HEK293 (cell line): ENCODE measurements around the gene MTFR1L.

Source experiments
- CTCF ChIA-PET: fragments of 350-600 bp; formaldehyde crosslinking; extraction: SDS; loops from one replicate; lab custom pipeline; 2021; ENCODE audit warnings: antibody characterized with exemption; lab: Yijun Ruan, JAX
- POLR2A ChIA-PET: fragments of 300-600 bp; formaldehyde crosslinking; extraction: SDS; loops from one replicate; lab custom pipeline; 2020; ENCODE audit warnings: antibody characterized with exemption, inconsistent platforms; lab: Yijun Ruan, JAX
- H3K27ac ChIP-seq: fragments of 200-500 bp; sonication (Bioruptor generic); 2 replicates; pipeline ENCODE4 v1.5.1; 2014; ENCODE audit warnings: low read depth, low read length, control low read depth, inconsistent platforms; ENCODE audit errors: extremely low read depth
- H3K36me3 ChIP-seq, 2 experiments: fragments of 200-500 bp in 1 of 2; sonication (Bioruptor generic) in 1 of 2; 1 replicate in 1 of 2; 2 replicates in 1 of 2; pipeline ENCODE4 v1.5.1; 2014 to 2017; ENCODE audit warnings: inconsistent platforms in 2 of 2, low read length in 2 of 2; ENCODE audit not compliant: control insufficient read depth in 2 of 2, insufficient read depth in 1 of 2
- H3K4me1 ChIP-seq: fragments of 200-500 bp; sonication (Bioruptor generic); 2 replicates; pipeline ENCODE4 v1.5.1; 2014; ENCODE audit warnings: mild to moderate bottlenecking, low read length, inconsistent platforms; ENCODE audit not compliant: control insufficient read depth, insufficient read depth
- H3K4me3 ChIP-seq: 2 replicates; pipeline ENCODE4 v1.5.1; 2011; ENCODE audit warnings: low read depth, mild to moderate bottlenecking, control low read depth, low read length, moderate library complexity
- H3K9me3 ChIP-seq: fragments of 200-500 bp; sonication (Bioruptor generic); 2 replicates; pipeline ENCODE4 v1.5.1; 2014; ENCODE audit warnings: low read depth, low read length, inconsistent platforms; ENCODE audit not compliant: control insufficient read depth, insufficient read depth
- GLIS1 ChIP-seq: fragments of 450-650 bp; formaldehyde crosslinking; IDR thresholded peaks from 2 replicates; pipeline ENCODE4 v1.5.1; 2016; ENCODE audit warnings: missing biosample characterization, missing genetic modification characterization
- KLF1 ChIP-seq: fragments of 450-650 bp; formaldehyde crosslinking; IDR thresholded peaks from 2 replicates; pipeline ENCODE4 v1.5.1; 2016; ENCODE audit warnings: missing biosample characterization, missing genetic modification characterization
- KLF8 ChIP-seq: fragments of 450-650 bp; formaldehyde crosslinking; IDR thresholded peaks from 2 replicates; pipeline ENCODE4 v1.5.1; 2016; ENCODE audit warnings: missing biosample characterization, missing genetic modification characterization
- SCRT2 ChIP-seq: fragments of 450-650 bp; formaldehyde crosslinking; IDR thresholded peaks from 2 replicates; pipeline ENCODE4 v1.5.1; 2016; ENCODE audit warnings: missing biosample characterization, missing genetic modification characterization
- YY2 ChIP-seq: fragments of 450-650 bp; formaldehyde crosslinking; IDR thresholded peaks from 2 replicates; pipeline ENCODE4 v1.5.1; 2016; ENCODE audit warnings: missing biosample characterization, missing genetic modification characterization
- ZBTB20 ChIP-seq: fragments of 450-650 bp; formaldehyde crosslinking; IDR thresholded peaks from 2 replicates; pipeline ENCODE4 v1.5.1; 2016; ENCODE audit warnings: missing biosample characterization, missing genetic modification characterization
- ZNF175 ChIP-seq: fragments of 450-650 bp; formaldehyde crosslinking; IDR thresholded peaks from 2 replicates; pipeline ENCODE4 v1.5.1; 2016; ENCODE audit warnings: missing biosample characterization, missing genetic modification characterization
- ZNF2 ChIP-seq: fragments of 450-650 bp; formaldehyde crosslinking; IDR thresholded peaks from 2 replicates; pipeline ENCODE4 v1.5.1; 2016; ENCODE audit warnings: missing biosample characterization, missing genetic modification characterization
- ZNF239 ChIP-seq: fragments of 450-650 bp; formaldehyde crosslinking; IDR thresholded peaks from 2 replicates; pipeline ENCODE4 v1.5.1; 2016; ENCODE audit warnings: missing biosample characterization, missing genetic modification characterization
- ZNF24 ChIP-seq: fragments of 450-650 bp; formaldehyde crosslinking; IDR thresholded peaks from 2 replicates; pipeline ENCODE4 v1.5.1; 2016; ENCODE audit warnings: missing biosample characterization, missing genetic modification characterization
- ZNF302 ChIP-seq: fragments of 450-650 bp; formaldehyde crosslinking; IDR thresholded peaks from 2 replicates; pipeline ENCODE4 v1.5.1; 2016; ENCODE audit warnings: missing biosample characterization, missing genetic modification characterization, low read depth
- ZNF366 ChIP-seq: fragments of 450-650 bp; formaldehyde crosslinking; conservative IDR thresholded peaks from 2 replicates; pipeline ENCODE4 v1.5.1; 2016; ENCODE audit warnings: missing biosample characterization, missing genetic modification characterization
- ZNF391 ChIP-seq: fragments of 450-650 bp; formaldehyde crosslinking; IDR thresholded peaks from 2 replicates; pipeline ENCODE4 v1.5.1; 2016; ENCODE audit warnings: low read depth, missing biosample characterization, missing genetic modification characterization, borderline replicate concordance
- ZNF416 ChIP-seq: fragments of 450-650 bp; formaldehyde crosslinking; IDR thresholded peaks from 2 replicates; pipeline ENCODE4 v1.5.1; 2016; ENCODE audit warnings: missing biosample characterization, missing genetic modification characterization
- ZNF561 ChIP-seq: fragments of 450-650 bp; IDR thresholded peaks from 2 replicates; pipeline ENCODE4 v1.5.1; 2018; ENCODE audit warnings: missing biosample characterization, missing genetic modification characterization, borderline replicate concordance
- ZNF658 ChIP-seq: fragments of 450-650 bp; formaldehyde crosslinking; IDR thresholded peaks from 2 replicates; pipeline ENCODE4; 2016; ENCODE audit warnings: missing biosample characterization, missing genetic modification characterization
- ZNF664 ChIP-seq: fragments of 450-650 bp; formaldehyde crosslinking; IDR thresholded peaks from 2 replicates; pipeline ENCODE4 v1.5.1; 2016; ENCODE audit warnings: missing biosample characterization, missing genetic modification characterization
- ZNF843 ChIP-seq: fragments of 450-650 bp; formaldehyde crosslinking; IDR thresholded peaks from 2 replicates; pipeline ENCODE4 v1.5.1; 2016; ENCODE audit warnings: missing biosample characterization, missing genetic modification characterization
- ZSCAN30 ChIP-seq: fragments of 450-650 bp; IDR thresholded peaks from 2 replicates; pipeline ENCODE4 v1.5.1; 2018; ENCODE audit warnings: missing biosample characterization, mild to moderate bottlenecking, missing genetic modification characterization, moderate library complexity
- TF ChIP-seq, protein P1 (sequence below): fragments of 450-650 bp; formaldehyde crosslinking; IDR thresholded peaks from 2 replicates; pipeline ENCODE4 v1.5.1; 2016; ENCODE audit warnings: missing biosample characterization, missing genetic modification characterization
- TF ChIP-seq, protein P2 (sequence below): fragments of 450-650 bp; formaldehyde crosslinking; IDR thresholded peaks from 2 replicates; pipeline ENCODE4 v1.5.1; 2016; ENCODE audit warnings: missing biosample characterization, missing genetic modification characterization
- TF ChIP-seq, protein P3 (sequence below): fragments of 450-650 bp; formaldehyde crosslinking; IDR thresholded peaks from 2 replicates; pipeline ENCODE4; 2016; ENCODE audit warnings: missing biosample characterization, missing genetic modification characterization
- TF ChIP-seq, protein P4 (sequence below): fragments of 450-650 bp; formaldehyde crosslinking; IDR thresholded peaks from 2 replicates; pipeline ENCODE4 v1.5.1; 2017; ENCODE audit warnings: missing biosample characterization, missing genetic modification characterization
- TF ChIP-seq, protein P5 (sequence below): fragments of 450-650 bp; formaldehyde crosslinking; IDR thresholded peaks from 2 replicates; pipeline ENCODE4 v1.5.1; 2017; ENCODE audit warnings: missing biosample characterization, missing genetic modification characterization

Gene MTFR1L

DNA sequence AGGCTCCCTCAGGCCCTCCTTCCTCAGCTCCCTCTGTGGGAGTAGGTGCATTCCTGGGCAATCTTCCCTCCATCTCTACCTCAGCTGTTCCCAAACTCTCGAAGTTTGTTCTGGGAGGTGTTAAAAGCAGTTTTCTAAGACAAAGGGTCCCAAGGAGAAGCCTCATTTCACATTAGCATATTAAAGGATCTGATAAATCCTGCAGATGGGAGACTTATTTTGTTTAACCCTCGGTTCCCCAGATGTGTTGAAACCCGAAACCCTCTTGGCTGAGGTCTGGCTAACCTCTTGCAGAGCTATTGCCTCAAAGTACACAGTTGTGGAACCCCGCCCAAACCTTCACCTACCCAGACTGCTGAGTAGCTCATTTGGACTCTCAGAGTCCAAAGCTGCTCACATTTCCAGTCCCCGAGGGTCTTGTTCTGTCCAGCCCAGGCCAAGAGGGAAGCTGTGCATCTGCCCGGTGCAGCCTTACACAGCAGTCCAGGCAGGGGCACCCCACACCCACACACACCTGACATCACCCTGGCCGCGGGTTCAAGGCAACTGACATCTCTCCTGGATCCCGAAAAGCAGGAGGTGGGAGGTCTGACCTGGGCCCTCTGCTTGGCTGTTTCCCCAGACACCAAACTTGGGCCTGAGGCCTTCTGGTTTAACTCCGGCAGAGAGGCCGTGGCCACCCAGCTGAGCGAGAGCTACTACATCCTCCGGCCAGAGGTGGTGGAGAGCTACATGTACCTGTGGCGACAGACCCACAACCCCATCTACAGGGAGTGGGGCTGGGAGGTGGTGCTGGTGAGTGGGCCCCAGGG lies 39.2 kb upstream of the MTFR1L start (continued):
- TF ChIP-seq, protein P1, sequence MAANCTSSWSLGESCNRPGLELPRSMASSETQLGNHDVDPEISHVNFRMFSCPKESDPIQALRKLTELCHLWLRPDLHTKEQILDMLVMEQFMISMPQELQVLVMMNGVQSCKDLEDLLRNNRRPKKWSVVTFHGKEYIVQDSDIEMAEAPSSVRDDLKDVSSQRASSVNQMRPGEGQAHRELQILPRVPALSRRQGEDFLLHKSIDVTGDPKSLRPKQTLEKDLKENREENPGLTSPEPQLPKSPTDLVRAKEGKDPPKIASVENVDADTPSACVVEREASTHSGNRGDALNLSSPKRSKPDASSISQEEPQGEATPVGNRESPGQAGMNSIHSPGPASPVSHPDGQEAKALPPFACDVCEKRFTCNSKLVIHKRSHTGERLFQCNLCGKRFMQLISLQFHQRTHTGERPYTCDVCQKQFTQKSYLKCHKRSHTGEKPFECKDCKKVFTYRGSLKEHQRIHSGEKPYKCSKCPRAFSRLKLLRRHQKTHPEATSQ (tag by site-specific recombination), result no peak
- no peak for TF ChIP-seq ZNF658 (tag by site-specific recombination)
- TF ChIP-seq ZNF366 (tag by site-specific recombination), result peak; percentile 44; the same call in 1 of the 2 replicates
- TF ChIP-seq ZNF175, result no peak
- peak; percentile 98 for TF ChIP-seq ZNF239 (tag by site-specific recombination)
- TF ChIP-seq SCRT2, result peak; percentile 37; the same call in 1 of the 2 replicates
- 0 out of 2 replicates have a peak, but pooled peaks have one; percentile 2 for TF ChIP-seq ZSCAN30 (tag by site-specific recombination)
- TF ChIP-seq, protein P2, sequence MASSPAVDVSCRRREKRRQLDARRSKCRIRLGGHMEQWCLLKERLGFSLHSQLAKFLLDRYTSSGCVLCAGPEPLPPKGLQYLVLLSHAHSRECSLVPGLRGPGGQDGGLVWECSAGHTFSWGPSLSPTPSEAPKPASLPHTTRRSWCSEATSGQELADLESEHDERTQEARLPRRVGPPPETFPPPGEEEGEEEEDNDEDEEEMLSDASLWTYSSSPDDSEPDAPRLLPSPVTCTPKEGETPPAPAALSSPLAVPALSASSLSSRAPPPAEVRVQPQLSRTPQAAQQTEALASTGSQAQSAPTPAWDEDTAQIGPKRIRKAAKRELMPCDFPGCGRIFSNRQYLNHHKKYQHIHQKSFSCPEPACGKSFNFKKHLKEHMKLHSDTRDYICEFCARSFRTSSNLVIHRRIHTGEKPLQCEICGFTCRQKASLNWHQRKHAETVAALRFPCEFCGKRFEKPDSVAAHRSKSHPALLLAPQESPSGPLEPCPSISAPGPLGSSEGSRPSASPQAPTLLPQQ, result no peak
- TF ChIP-seq, protein P3, sequence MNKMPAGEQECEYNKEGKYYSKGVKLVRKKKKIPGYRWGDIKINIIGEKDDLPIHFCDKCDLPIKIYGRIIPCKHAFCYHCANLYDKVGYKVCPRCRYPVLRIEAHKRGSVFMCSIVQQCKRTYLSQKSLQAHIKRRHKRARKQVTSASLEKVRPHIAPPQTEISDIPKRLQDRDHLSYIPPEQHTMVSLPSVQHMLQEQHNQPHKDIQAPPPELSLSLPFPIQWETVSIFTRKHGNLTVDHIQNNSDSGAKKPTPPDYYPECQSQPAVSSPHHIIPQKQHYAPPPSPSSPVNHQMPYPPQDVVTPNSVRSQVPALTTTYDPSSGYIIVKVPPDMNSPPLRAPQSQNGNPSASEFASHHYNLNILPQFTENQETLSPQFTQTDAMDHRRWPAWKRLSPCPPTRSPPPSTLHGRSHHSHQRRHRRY (tag by site-specific recombination), result no peak
- TF ChIP-seq GLIS1 (tag by site-specific recombination), result peak; percentile 79
- no peak for TF ChIP-seq ZNF664 (tag by site-specific recombination)
- TF ChIP-seq KLF1 (tag by site-specific recombination), result 0 out of 2 replicates have a peak, but pooled peaks have one; percentile 57

DNA sequence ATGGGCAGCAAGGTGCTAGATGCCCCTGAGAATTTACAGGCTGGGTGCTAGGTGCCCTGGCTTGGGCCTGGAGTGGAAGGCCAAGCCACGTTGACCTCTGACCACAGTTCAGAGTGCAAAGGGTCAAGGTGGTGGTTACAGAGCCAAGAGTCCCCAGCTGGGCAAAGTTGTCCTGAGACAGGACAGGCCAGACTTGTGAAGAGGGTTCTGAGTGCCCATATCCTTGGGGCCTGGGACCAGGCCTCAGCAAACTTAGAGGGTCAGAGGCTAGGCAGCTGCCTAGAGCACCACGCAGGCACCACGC lies 38.7 kb upstream of the MTFR1L start:
- ChIA-PET POLR2A (interaction anchor here (1.4 to 1.5 kb wide), 2 partner anchors 12 to 56 kb away, joined by 3 to 4 read pairs; no protein-coding TSS in a partner anchor), CTCF (no interaction called here)
- no peak overlapping the region for H3K4me3 ChIP-seq
- H3K9me3 ChIP-seq, result no peaks in the 10 kb centered on the region
- H3K27ac ChIP-seq, result no peak overlapping the region
- peaks cover 9% of the 10 kb centered on the region; the same call in 1 of the 2 replicates for H3K4me1 ChIP-seq
- TF ChIP-seq ZBTB20 (tag by site-specific recombination), result no peak
- H3K36me3 ChIP-seq, result no peaks in the 10 kb centered on the region

DNA sequence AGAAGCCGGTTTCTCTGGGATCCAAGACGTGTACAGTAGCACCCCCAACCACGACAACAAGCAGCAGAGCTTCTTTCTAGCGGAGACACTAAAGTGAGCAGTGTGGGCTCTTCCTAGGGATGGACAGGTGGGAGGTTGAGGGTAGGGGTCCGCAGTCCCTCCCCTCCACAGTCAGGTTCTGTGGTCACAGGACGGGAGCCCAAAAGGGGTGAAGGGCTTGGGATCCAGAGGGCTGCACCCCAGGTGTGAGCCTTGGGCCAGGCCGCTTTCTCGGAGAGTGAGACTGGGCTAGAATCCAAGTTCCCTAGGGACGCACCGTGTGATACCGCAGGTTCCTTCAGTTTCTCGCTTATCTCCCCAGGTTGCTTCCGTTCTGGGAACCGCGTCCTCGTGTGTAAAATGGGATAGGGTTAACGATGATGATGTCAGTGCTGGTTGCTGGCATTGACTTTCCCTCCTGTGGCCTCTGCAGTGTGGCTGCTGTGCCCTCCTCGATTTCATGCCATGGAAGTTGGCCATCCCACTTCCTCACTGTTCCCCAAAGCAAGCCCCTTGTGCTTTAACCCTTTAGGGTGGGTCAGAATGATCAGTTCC lies 37.0 kb upstream of the MTFR1L start:
- Histone ChIP-seq H3K36me3 (no peaks in the 10 kb centered on the region), H3K4me3 (no peak overlapping the region), H3K9me3 (no peaks in the 10 kb centered on the region), H3K27ac (no peak overlapping the region; the same call in 1 of the 2 replicates), H3K4me1 (peaks cover 12% of the 10 kb centered on the region)
- CTCF ChIA-PET, result interaction anchor here (0.6 to 1.1 kb wide), 3 partner anchors 8 to 209 kb away, joined by 3 read pairs; no protein-coding TSS in a partner anchor
- POLR2A ChIA-PET, result no interaction called here
- TF ChIP-seq YY2 (tag by site-specific recombination), result no peak
- TF ChIP-seq, protein P4, sequence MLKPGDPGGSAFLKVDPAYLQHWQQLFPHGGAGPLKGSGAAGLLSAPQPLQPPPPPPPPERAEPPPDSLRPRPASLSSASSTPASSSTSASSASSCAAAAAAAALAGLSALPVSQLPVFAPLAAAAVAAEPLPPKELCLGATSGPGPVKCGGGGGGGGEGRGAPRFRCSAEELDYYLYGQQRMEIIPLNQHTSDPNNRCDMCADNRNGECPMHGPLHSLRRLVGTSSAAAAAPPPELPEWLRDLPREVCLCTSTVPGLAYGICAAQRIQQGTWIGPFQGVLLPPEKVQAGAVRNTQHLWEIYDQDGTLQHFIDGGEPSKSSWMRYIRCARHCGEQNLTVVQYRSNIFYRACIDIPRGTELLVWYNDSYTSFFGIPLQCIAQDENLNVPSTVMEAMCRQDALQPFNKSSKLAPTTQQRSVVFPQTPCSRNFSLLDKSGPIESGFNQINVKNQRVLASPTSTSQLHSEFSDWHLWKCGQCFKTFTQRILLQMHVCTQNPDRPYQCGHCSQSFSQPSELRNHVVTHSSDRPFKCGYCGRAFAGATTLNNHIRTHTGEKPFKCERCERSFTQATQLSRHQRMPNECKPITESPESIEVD (tag by site-specific recombination), result peak; percentile 51; the same call in 1 of the 2 replicates
- TF ChIP-seq KLF8 (tag by site-specific recombination), result peak; percentile 63
- no peak for TF ChIP-seq ZNF416
- TF ChIP-seq ZNF391 (tag by site-specific recombination), result peak; percentile 24; the same call in 1 of the 2 replicates
- no peak for TF ChIP-seq ZNF302 (tag by site-specific recombination)
- TF ChIP-seq, protein P5, sequence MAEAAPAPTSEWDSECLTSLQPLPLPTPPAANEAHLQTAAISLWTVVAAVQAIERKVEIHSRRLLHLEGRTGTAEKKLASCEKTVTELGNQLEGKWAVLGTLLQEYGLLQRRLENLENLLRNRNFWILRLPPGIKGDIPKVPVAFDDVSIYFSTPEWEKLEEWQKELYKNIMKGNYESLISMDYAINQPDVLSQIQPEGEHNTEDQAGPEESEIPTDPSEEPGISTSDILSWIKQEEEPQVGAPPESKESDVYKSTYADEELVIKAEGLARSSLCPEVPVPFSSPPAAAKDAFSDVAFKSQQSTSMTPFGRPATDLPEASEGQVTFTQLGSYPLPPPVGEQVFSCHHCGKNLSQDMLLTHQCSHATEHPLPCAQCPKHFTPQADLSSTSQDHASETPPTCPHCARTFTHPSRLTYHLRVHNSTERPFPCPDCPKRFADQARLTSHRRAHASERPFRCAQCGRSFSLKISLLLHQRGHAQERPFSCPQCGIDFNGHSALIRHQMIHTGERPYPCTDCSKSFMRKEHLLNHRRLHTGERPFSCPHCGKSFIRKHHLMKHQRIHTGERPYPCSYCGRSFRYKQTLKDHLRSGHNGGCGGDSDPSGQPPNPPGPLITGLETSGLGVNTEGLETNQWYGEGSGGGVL, result peak; percentile 70
- 0 out of 2 replicates have a peak, but pooled peaks have one; percentile 60 for TF ChIP-seq ZNF2
- TF ChIP-seq ZNF843 (tag by site-specific recombination), result peak; percentile 73; the same call in 1 of the 2 replicates
- TF ChIP-seq ZNF561 (tag by site-specific recombination), result peak; percentile 50; the same call in 1 of the 2 replicates
- TF ChIP-seq ZNF239 (tag by site-specific recombination), result no peak
- TF ChIP-seq ZNF24 (tag by site-specific recombination), result peak; percentile 86
